ENCODE results near the gene EPB41. TPM values are rescaled to one million over a fixed set of nuclear protein-coding genes. Genes with fewer than 3 reads are reported as not detected.
"Not testable (repeated sequence)": the region's sequence is repeated elsewhere in the genome, so short reads cannot be mapped to it uniquely, and the experiment has no call there.

EPB41 gene
- total RNA-seq, 1 experiment from 2014 or later = 40.7 TPM

DNA sequence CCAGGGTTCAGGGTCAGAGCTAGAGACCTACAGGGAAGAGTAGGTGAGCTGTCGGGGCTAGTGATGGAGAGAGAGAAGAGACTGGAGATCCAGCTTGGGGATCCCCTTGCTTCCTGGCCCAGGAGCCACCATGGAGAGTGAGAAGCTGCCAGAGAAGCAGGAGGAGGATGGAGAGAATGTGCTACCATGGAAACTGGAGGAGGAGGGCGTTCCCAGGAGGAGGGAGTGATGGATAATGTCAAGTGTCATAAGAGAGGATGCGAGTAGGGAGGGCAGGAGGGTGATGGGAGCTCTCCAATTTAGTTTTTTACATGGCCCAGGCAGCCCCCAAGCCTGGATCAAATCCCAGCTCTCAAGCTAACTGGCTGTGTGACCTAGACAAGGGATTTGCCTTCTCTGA lies 46.5 kb upstream of the EPB41 start:
- no peak overlapping the region for H3K4me3 Mint-ChIP-seq (ENCODE audit: low read depth, unreplicated experiment)
- no TSS peak for BruUV-seq (replicated peaks)
- intact Hi-C loops (cut with micrococcal nuclease; ENCODE audit: unreplicated experiment) = no loop called here
- CTCF ChIA-PET = interaction anchor here (1.5 kb wide), 1 partner anchor 10 kb away, joined by 5 read pairs; no protein-coding TSS in a partner anchor
- H3K27ac Mint-ChIP-seq (ENCODE audit: unreplicated experiment) = no peak overlapping the region
- H3K36me3 Mint-ChIP-seq (ENCODE audit: insufficient read depth, unreplicated experiment) = no peaks in the 10 kb centered on the region
- H3K4me1 Mint-ChIP-seq (ENCODE audit: low read depth, unreplicated experiment) = peaks cover 22% of the 10 kb centered on the region
- H3K9me3 Mint-ChIP-seq (ENCODE audit: low read depth, unreplicated experiment) = no peaks in the 10 kb centered on the region
- TF ChIP-seq, protein P1, sequence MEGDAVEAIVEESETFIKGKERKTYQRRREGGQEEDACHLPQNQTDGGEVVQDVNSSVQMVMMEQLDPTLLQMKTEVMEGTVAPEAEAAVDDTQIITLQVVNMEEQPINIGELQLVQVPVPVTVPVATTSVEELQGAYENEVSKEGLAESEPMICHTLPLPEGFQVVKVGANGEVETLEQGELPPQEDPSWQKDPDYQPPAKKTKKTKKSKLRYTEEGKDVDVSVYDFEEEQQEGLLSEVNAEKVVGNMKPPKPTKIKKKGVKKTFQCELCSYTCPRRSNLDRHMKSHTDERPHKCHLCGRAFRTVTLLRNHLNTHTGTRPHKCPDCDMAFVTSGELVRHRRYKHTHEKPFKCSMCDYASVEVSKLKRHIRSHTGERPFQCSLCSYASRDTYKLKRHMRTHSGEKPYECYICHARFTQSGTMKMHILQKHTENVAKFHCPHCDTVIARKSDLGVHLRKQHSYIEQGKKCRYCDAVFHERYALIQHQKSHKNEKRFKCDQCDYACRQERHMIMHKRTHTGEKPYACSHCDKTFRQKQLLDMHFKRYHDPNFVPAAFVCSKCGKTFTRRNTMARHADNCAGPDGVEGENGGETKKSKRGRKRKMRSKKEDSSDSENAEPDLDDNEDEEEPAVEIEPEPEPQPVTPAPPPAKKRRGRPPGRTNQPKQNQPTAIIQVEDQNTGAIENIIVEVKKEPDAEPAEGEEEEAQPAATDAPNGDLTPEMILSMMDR (IDR thresholded peaks at IDR 0.05; ENCODE audit: unreplicated experiment) = no peak
- DNase-seq = no peak
- H3K27me3 Mint-ChIP-seq (ENCODE audit: unreplicated experiment) = peaks cover 61% of the 10 kb centered on the region

DNA sequence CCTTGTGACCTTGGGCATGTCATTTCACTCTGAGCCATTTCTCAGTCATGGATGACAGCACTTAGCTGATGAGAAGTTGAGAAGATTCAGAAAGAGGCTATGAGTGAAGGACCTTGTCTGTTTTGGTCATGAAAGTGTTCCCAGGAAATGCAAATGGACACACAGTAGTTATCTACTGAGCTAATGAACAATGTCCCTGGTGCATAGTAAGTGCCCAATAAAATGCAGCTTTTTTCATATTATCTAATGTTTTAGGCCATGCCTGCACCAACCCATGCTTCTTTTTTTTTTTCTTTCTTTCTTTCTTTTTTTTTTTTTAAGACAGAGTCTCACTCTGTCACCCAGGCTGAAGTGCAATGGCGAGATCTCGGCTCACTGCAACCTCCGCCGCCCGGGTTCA lies 44.4 kb upstream of the EPB41 start:
- no peak for DNase-seq
- CTCF ChIA-PET = no interaction called here
- H3K4me3 Mint-ChIP-seq (ENCODE audit: low read depth, unreplicated experiment) = no peak overlapping the region

DNA sequence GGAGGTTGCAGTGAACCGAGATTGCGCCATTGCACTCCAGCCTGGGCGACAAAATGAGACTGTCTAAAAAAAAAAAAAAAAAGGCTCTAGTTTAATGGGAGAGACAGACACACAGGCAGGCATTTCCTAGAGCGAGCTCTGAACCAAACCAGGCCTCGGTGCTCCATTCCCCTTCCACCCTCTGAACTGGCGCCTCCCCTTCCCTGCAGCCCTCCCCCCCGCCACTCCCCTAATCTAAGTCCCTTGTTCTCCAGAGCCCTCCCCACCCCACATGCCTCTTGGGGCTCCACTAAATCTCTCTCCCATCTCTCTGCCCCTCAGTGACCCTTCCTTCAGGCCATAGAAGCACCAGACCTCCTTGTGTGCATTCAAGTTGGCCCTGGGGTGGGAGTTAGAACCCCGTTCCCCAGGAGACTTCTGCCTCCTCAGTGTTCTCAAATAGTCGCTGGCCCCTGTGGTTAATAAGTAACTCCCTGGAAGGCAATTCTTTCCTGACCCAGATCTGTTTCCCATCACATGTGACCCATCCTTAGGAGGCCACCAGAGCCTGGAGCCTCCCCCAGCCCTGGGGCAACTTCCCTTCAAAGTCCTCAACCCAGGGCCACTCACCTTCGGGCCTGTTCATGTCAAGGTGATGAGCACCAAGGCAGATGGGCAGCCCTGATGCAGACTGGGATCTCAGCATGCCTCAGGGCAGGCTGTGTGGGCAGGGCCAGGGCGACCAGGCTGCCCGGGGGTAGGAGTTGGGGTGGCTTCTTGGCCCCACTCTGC lies 42.6 kb upstream of the EPB41 start:
- no peak overlapping the region for H3K4me3 Mint-ChIP-seq (ENCODE audit: low read depth, unreplicated experiment)
- no peaks in the 10 kb centered on the region for H3K36me3 Mint-ChIP-seq (ENCODE audit: insufficient read depth, unreplicated experiment)
- BruUV-seq (replicated peaks) = no TSS peak
- DNase-seq = no peak
- TF ChIP-seq, protein P1 (IDR thresholded peaks at IDR 0.05; ENCODE audit: unreplicated experiment) = no peak
- H3K9me3 Mint-ChIP-seq (ENCODE audit: low read depth, unreplicated experiment) = no peaks in the 10 kb centered on the region
- intact Hi-C loops (cut with micrococcal nuclease; ENCODE audit: unreplicated experiment) = no loop called here
- peaks cover 39% of the 10 kb centered on the region for H3K27me3 Mint-ChIP-seq (ENCODE audit: unreplicated experiment)
- H3K27ac Mint-ChIP-seq (ENCODE audit: unreplicated experiment) = no peak overlapping the region
- H3K4me1 Mint-ChIP-seq (ENCODE audit: low read depth, unreplicated experiment) = peaks cover 18% of the 10 kb centered on the region
- CTCF ChIA-PET = no interaction called here

More for the DNA sequence above, 44.4 kb upstream of the EPB41 start:
- TF ChIP-seq, protein P1 (IDR thresholded peaks at IDR 0.05; ENCODE audit: unreplicated experiment) = no peak
- Mint-ChIP-seq H3K9me3 (ENCODE audit: low read depth, unreplicated experiment) (no peaks in the 10 kb centered on the region), H3K27me3 (ENCODE audit: unreplicated experiment) (peaks cover 45% of the 10 kb centered on the region), H3K27ac (ENCODE audit: unreplicated experiment) (no peak overlapping the region), H3K4me1 (ENCODE audit: low read depth, unreplicated experiment) (peaks cover 31% of the 10 kb centered on the region), H3K36me3 (ENCODE audit: insufficient read depth, unreplicated experiment) (no peaks in the 10 kb centered on the region)
- BruUV-seq (replicated peaks) = no TSS peak
- intact Hi-C loops (cut with micrococcal nuclease; ENCODE audit: unreplicated experiment) = no loop called here

DNA sequence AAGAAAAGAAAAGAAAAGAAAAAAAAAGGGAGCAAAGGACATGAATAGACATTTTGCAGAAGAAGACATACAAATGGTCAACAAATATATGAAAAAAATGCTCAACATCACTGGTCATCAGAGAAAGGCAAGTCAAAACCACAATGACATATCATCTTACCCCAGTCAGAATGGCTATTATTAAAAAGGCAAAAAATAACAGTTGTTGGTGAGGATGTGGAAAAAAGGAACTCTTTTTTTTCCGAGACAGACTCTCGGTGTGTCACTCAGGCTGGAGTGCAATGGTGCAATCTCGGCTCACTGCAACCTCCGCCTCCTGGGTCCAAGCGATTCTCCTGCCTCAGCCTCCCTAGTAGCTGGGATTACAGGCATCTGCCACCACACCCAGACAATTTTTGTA lies 39.2 kb upstream of the EPB41 start:
- H3K36me3 Mint-ChIP-seq (ENCODE audit: insufficient read depth, unreplicated experiment); intact Hi-C loops (cut with micrococcal nuclease; ENCODE audit: unreplicated experiment); H3K27ac Mint-ChIP-seq (ENCODE audit: unreplicated experiment); H3K9me3 Mint-ChIP-seq (ENCODE audit: low read depth, unreplicated experiment); BruUV-seq (replicated peaks); H3K4me3 Mint-ChIP-seq (ENCODE audit: low read depth, unreplicated experiment); CTCF ChIA-PET; DNase-seq: not testable (repeated sequence)
- peaks cover 18% of the 10 kb centered on the region for H3K4me1 Mint-ChIP-seq (ENCODE audit: low read depth, unreplicated experiment)
- peaks cover 13% of the 10 kb centered on the region for H3K27me3 Mint-ChIP-seq (ENCODE audit: unreplicated experiment)
